ENCODE measurements around the gene RCOR3.
"Not testable (repeated sequence)": the region's sequence is repeated elsewhere in the genome, so short reads cannot be mapped to it uniquely, and the experiment has no call there.

RCOR3 gene

GRCh38 chr1:211260141-211261107 is 1.3 kb downstream of the RCOR3 start:
- DNase-seq (ENCODE audit: low spot score): peak; percentile 88

- DNase-seq (ENCODE audit: low spot score): no peak
These were observed 2.1 kb downstream of the RCOR3 start for GRCh38 chr1:211261229-211261628.

GRCh38 chr1:211263022-211263421 is 3.9 kb downstream of the RCOR3 start:
- DNase-seq (ENCODE audit: low spot score): not testable (repeated sequence)

GRCh38 chr1:211267204-211267857 is 8.2 kb downstream of the RCOR3 start:
- no peak for DNase-seq (ENCODE audit: low spot score)

- DNase-seq (ENCODE audit: low spot score): no peak
These were observed 20.2 kb downstream of the RCOR3 start for GRCh38 chr1:211279340-211279739.

- DNase-seq (ENCODE audit: low spot score): no peak
These were observed 21.7 kb downstream of the RCOR3 start for GRCh38 chr1:211280910-211281309.

GRCh38 chr1:211281320-211282022 is 22.3 kb downstream of the RCOR3 start:
- no peak for DNase-seq (ENCODE audit: low spot score)

GRCh38 chr1:211282023-211282373 is 22.8 kb downstream of the RCOR3 start:
- no peak for DNase-seq (ENCODE audit: low spot score)

GRCh38 chr1:211285196-211285595 is 26.0 kb downstream of the RCOR3 start:
- DNase-seq (ENCODE audit: low spot score): no peak

- DNase-seq (ENCODE audit: low spot score): no peak
These were observed 28.1 kb downstream of the RCOR3 start for GRCh38 chr1:211287218-211287617.

- DNase-seq (ENCODE audit: low spot score): no peak
These were observed 33.2 kb downstream of the RCOR3 start for GRCh38 chr1:211292411-211292810.

GRCh38 chr1:211296396-211296795 is 37.2 kb downstream of the RCOR3 start:
- no peak for DNase-seq (ENCODE audit: low spot score)

GRCh38 chr1:211305044-211305443 is 45.9 kb downstream of the RCOR3 start:
- DNase-seq (ENCODE audit: low spot score): no peak

GRCh38 chr1:211309617-211310016 is 50.5 kb downstream of the RCOR3 start:
- DNase-seq (ENCODE audit: low spot score): no peak

GRCh38 chr1:211313392-211313791 is 54.2 kb downstream of the RCOR3 start:
- no peak for DNase-seq (ENCODE audit: low spot score)

- no peak for DNase-seq (ENCODE audit: low spot score)
These were observed 59.6 kb downstream of the RCOR3 start for GRCh38 chr1:211318576-211319280.

- no peak for DNase-seq (ENCODE audit: low spot score)
These were observed 60.7 kb downstream of the RCOR3 start for GRCh38 chr1:211319892-211320291.

GRCh38 chr1:211320980-211321379 is 61.8 kb downstream of the RCOR3 start:
- no peak for DNase-seq (ENCODE audit: low spot score)

- DNase-seq (ENCODE audit: low spot score): not testable (repeated sequence)
These were observed 62.5 kb downstream of the RCOR3 start for GRCh38 chr1:211321646-211322045.

- DNase-seq (ENCODE audit: low spot score): peak; percentile 56
These were observed 64.2 kb downstream of the RCOR3 start for GRCh38 chr1:211323156-211324063.
